GM23248 (cell line): ENCODE data around the gene MRPL33. TPM values are rescaled to one million over a fixed set of nuclear protein-coding genes. Genes with fewer than 3 reads are reported as not detected.
"Not testable (repeated sequence)": the region's sequence is repeated elsewhere in the genome, so short reads cannot be mapped to it uniquely, and the experiment has no call there.

Experiments used
- DNase-seq: peaks from one replicate; pipeline ENCODE4 v3.0.0-alpha.2; 2015
- H2AFZ ChIP-seq: fragments of 200-600 bp; sonication (generic); 2 replicates; pipeline ENCODE4 v1.6.1; 2016; ENCODE audit warnings: antibody characterized with exemption
- H3F3A ChIP-seq: fragments of 200-600 bp; sonication (generic); 2 replicates; pipeline ENCODE4 v1.6.1; 2016; ENCODE audit warnings: mild to moderate bottlenecking, antibody characterized with exemption, mixed run types; ENCODE audit not compliant: insufficient read depth
- H3K27ac ChIP-seq: fragments of 200-600 bp; sonication (generic); 2 replicates; pipeline ENCODE4 v1.5.1; 2016; ENCODE audit warnings: mild to moderate bottlenecking
- H3K27me3 ChIP-seq: fragments of 200-600 bp; sonication (generic); replicated peaks from 2 replicates; pipeline ENCODE4 v1.6.1; 2016; ENCODE audit warnings: mild to moderate bottlenecking; ENCODE audit not compliant: insufficient read depth
- H3K36me3 ChIP-seq: fragments of 200-600 bp; sonication (generic); 2 replicates; pipeline ENCODE4 v1.6.1; 2016; ENCODE audit warnings: low read depth, mild to moderate bottlenecking
- H3K4me1 ChIP-seq: fragments of 200-600 bp; sonication (generic); 2 replicates; pipeline ENCODE4 v1.6.1; 2016; ENCODE audit warnings: mild to moderate bottlenecking; ENCODE audit not compliant: insufficient read depth
- H3K4me2 ChIP-seq: fragments of 200-600 bp; sonication (generic); one replicate; pipeline ENCODE4 v1.6.1; 2016; ENCODE audit warnings: mild to moderate bottlenecking; ENCODE audit not compliant: unreplicated experiment
- H3K4me3 ChIP-seq: fragments of 200-600 bp; sonication (generic); 2 replicates; pipeline ENCODE4 v1.5.1; 2016; ENCODE audit warnings: mild to moderate bottlenecking
- H3K79me2 ChIP-seq: fragments of 200-600 bp; sonication (generic); 2 replicates; pipeline ENCODE4 v1.6.1; 2016; ENCODE audit warnings: mild to moderate bottlenecking; ENCODE audit not compliant: insufficient read depth
- H3K9ac ChIP-seq: fragments of 200-600 bp; sonication (generic); 2 replicates; pipeline ENCODE4 v1.6.1; 2016; ENCODE audit warnings: mild to moderate bottlenecking
- H3K9me2 ChIP-seq: fragments of 200-600 bp; sonication (generic); 2 replicates; pipeline ENCODE4 v1.6.1; 2016; ENCODE audit warnings: mixed run types, mild to moderate bottlenecking, moderate library complexity; ENCODE audit not compliant: insufficient read depth
- H3K9me3 ChIP-seq: fragments of 200-600 bp; sonication (generic); one replicate; pipeline ENCODE4 v1.6.1; 2017; ENCODE audit warnings: low read depth
- H4K20me1 ChIP-seq: fragments of 200-600 bp; sonication (generic); 2 replicates; pipeline ENCODE4 v1.6.0; 2016; ENCODE audit not compliant: insufficient read depth
- EZH2 ChIP-seq: fragments of 200-600 bp; sonication (generic); IDR thresholded peaks from 2 replicates; pipeline ENCODE4 v1.6.1; 2018; ENCODE audit warnings: antibody characterized with exemption, mild to moderate bottlenecking; ENCODE audit not compliant: insufficient read depth, poor library complexity, severe bottlenecking
- EZH2phosphoT487 ChIP-seq: fragments of 200-600 bp; sonication (generic); IDR thresholded peaks from 2 replicates; pipeline ENCODE4 v1.6.1; 2018; ENCODE audit warnings: antibody characterized with exemption, moderate library complexity, mild to moderate bottlenecking, low read depth; ENCODE audit not compliant: insufficient read depth
- WGBS, 2 experiments: methylation state at CpG; one replicate each; pipeline ENCODE4 v1.1.6; 2015 to 2017; ENCODE audit warnings: low lambda C conversion rate in 2 of 2, low coverage in 1 of 2; ENCODE audit errors: missing lambda C conversion rate in 2 of 2; 5-methylcytosine and 5-hydroxymethylcytosine counted together
- in situ Hi-C: fragments of 300-500 bp; cut with MboI; formaldehyde crosslinking; loops from 2 replicates; pipeline ENCODE4 v1.15.0; 2020
- polyA plus RNA-seq: library from polyadenylated mRNA; unstranded; fragments of >200 nt; fragmentation: Nextera tagmentation; extraction: Ambion mirVana; gene quantifications from 2 replicates; pipeline ENCODE4 v1.2.1, GENCODE V29; 2016
- total RNA-seq: library from RNA; depleted of rRNA; stranded (reverse); fragments of >200 nt; shearing (Covaris generic); gene quantifications from 2 replicates; pipeline ENCODE4 v1.2.3, GENCODE V29; 2014

Gene MRPL33
- total and polyA plus RNA-seq, 2 experiments from 2014 or later = 70.8 to 340 TPM

GRCh38 chr2:27738349-27739057 is 33.0 kb upstream of the MRPL33 start:
- Histone ChIP-seq H3K4me3 (no peak overlapping the region), H3K9ac (no peak overlapping the region), H2AFZ (no peak overlapping the region), H3K9me3 (no peaks in the 10 kb centered on the region), H3K27ac (no peak overlapping the region), H3K4me1 (peaks cover 20% of the 10 kb centered on the region), H3K4me2 (no peak overlapping the region), H4K20me1 (no peaks in the 10 kb centered on the region), H3K9me2 (no peaks in the 10 kb centered on the region), H3K79me2 (no peaks in the 10 kb centered on the region), H3F3A (peaks cover 26% of the 10 kb centered on the region), H3K36me3 (no peaks in the 10 kb centered on the region), H3K27me3 (no peaks in the 10 kb centered on the region)
- WGBS, 2 experiments = 95 to 96% methylated on average over 13 of the region's 13 CpGs
- in situ Hi-C loops = no loop called here
- DNase-seq = no peak
- TF ChIP-seq EZH2phosphoT487 (no peak), EZH2 (no peak)

DNA sequence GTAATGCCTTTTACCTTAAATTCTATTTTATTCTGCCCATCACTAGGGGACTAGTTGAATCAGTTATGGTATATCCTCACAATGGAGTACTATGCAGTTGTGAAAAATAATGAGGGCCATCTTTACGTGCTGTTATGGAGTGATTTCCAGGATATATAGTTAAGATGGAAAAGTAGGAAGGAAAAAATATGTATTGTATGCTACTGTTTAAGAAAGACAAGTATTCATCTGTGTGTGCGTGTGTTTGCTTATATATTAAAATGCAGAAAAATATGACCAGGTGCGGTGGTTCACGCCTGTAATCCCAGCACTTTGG is 32.5 kb upstream of the MRPL33 start:
- Histone ChIP-seq H2AFZ (no peak overlapping the region), H3K9me3 (no peaks in the 10 kb centered on the region), H3K9me2 (no peaks in the 10 kb centered on the region), H3K4me3 (no peak overlapping the region), H3K79me2 (no peaks in the 10 kb centered on the region), H3K4me1 (peaks cover 20% of the 10 kb centered on the region), H3K9ac (no peak overlapping the region), H3F3A (peaks cover 26% of the 10 kb centered on the region), H4K20me1 (no peaks in the 10 kb centered on the region), H3K4me2 (no peak overlapping the region), H3K27me3 (no peaks in the 10 kb centered on the region), H3K36me3 (no peaks in the 10 kb centered on the region), H3K27ac (no peak overlapping the region)
- TF ChIP-seq EZH2 = no peak
- no peak for TF ChIP-seq EZH2phosphoT487
- in situ Hi-C loops = no loop called here
- WGBS, 2 experiments = 93 to 94% methylated on average over 4 of the region's 4 CpGs
- DNase-seq = no peak

- no peaks in the 10 kb centered on the region for H4K20me1 ChIP-seq
- in situ Hi-C loops = no loop called here
- no peak for DNase-seq
- H3K79me2 ChIP-seq = no peaks in the 10 kb centered on the region
- H3K9me3 ChIP-seq = no peaks in the 10 kb centered on the region
- H3K9me2 ChIP-seq = no peaks in the 10 kb centered on the region
- H3K27me3 ChIP-seq = no peaks in the 10 kb centered on the region
- H3K27ac ChIP-seq = no peak overlapping the region
- H3F3A ChIP-seq = peaks cover 9% of the 10 kb centered on the region; the same call in 1 of the 2 replicates
- no peak overlapping the region for H3K9ac ChIP-seq
- no peak for TF ChIP-seq EZH2phosphoT487
- TF ChIP-seq EZH2 = no peak
- H3K4me3 ChIP-seq = no peak overlapping the region
- no peaks in the 10 kb centered on the region for H3K36me3 ChIP-seq
- no peak overlapping the region for H3K4me2 ChIP-seq
- H3K4me1 ChIP-seq = 0 out of 2 replicates have a peak, but pooled peaks cover 6% of the 10 kb centered on the region
- H2AFZ ChIP-seq = no peak overlapping the region
- WGBS, 2 experiments = 49 to 52% methylated on average over 3 of the region's 3 CpGs
These were observed 29.8 kb upstream of the MRPL33 start for GRCh38 chr2:27741673-27742072.

- Histone ChIP-seq H3K9me3 (no peaks in the 10 kb centered on the region), H3K4me2 (no peak overlapping the region), H3K79me2 (no peaks in the 10 kb centered on the region), H3K27me3 (no peaks in the 10 kb centered on the region), H3K4me3 (no peak overlapping the region), H3K9ac (no peak overlapping the region), H3F3A (no peaks in the 10 kb centered on the region), H3K9me2 (no peaks in the 10 kb centered on the region), H3K27ac (no peak overlapping the region), H2AFZ (no peak overlapping the region), H3K36me3 (no peaks in the 10 kb centered on the region), H4K20me1 (no peaks in the 10 kb centered on the region), H3K4me1 (no peaks in the 10 kb centered on the region)
- DNase-seq = no peak
- in situ Hi-C loops = no loop called here
- TF ChIP-seq EZH2phosphoT487 (no peak), EZH2 (no peak)
- WGBS, 2 experiments = 92 to 94% methylated on average over 9 of the region's 9 CpGs
These were observed 28.9 kb upstream of the MRPL33 start for GRCh38 chr2:27742571-27742970.

- H3K79me2 ChIP-seq, H3K4me3 ChIP-seq, H4K20me1 ChIP-seq, in situ Hi-C loops, H3K9me2 ChIP-seq, H3K36me3 ChIP-seq, DNase-seq, H2AFZ ChIP-seq, H3K27me3 ChIP-seq, H3K4me1 ChIP-seq, H3K9me3 ChIP-seq, H3F3A ChIP-seq, H3K4me2 ChIP-seq, H3K27ac ChIP-seq, H3K9ac ChIP-seq: not testable (repeated sequence)
These were observed 26.0 kb upstream of the MRPL33 start for GRCh38 chr2:27745494-27745893.
